MG63 (cell line): Measurements from ENCODE around the gene SLC4A11. TPM values are rescaled to one million over a fixed set of nuclear protein-coding genes. Genes with fewer than 3 reads are reported as not detected.

Source experiments
- total RNA-seq: library from RNA; depleted of rRNA; stranded (reverse); fragments of >200 nt; shearing (Covaris generic); gene quantifications from 2 replicates; pipeline ENCODE4 v1.2.3, GENCODE V29; 2014; ENCODE audit warnings: low replicate concordance; rRNA removed

SLC4A11 gene
- total RNA-seq, 1 experiment from 2014 or later, result 0.20 TPM

Other genes with a start within 250 kb of the SLC4A11 start
- gene GNRH2, start 195.6 kb downstream of the SLC4A11 start, total RNA-seq, result not detected in 2 replicates
- 44.1 and 63.8 TPM in 2 replicates for gene MRPS26, start 193.1 kb downstream of the SLC4A11 start, total RNA-seq
- gene OXT, start 167.6 kb downstream of the SLC4A11 start, total RNA-seq, result not detected in 2 replicates
- not detected in 2 replicates for gene AVP, start 154.5 kb downstream of the SLC4A11 start, total RNA-seq
- gene FASTKD5, start 79.3 kb downstream of the SLC4A11 start, total RNA-seq, result 6.9 and 7.9 TPM in 2 replicates
- 2.3 and 3.9 TPM in 2 replicates for gene UBOX5, start 79.3 kb downstream of the SLC4A11 start, total RNA-seq
- gene LZTS3, start 65.6 kb downstream of the SLC4A11 start, total RNA-seq, result 0.03 TPM in 1 of 2 replicates, not detected in the other
- gene DDRGK1, start 34.5 kb downstream of the SLC4A11 start, total RNA-seq, result 21.7 and 33.5 TPM in 2 replicates
- gene ITPA, start 29.7 kb downstream of the SLC4A11 start, total RNA-seq, result 41.3 and 48.5 TPM in 2 replicates
- gene DNAAF9, start 168.5 kb upstream of the SLC4A11 start, total RNA-seq, result 0.86 and 1.9 TPM in 2 replicates
- 6.6 and 7.1 TPM in 2 replicates for gene ATRN, start 231.8 kb upstream of the SLC4A11 start, total RNA-seq